SK-N-SH (cell line): ENCODE data around the gene ID1. TPM values are rescaled to one million over a fixed set of nuclear protein-coding genes. Genes with fewer than 3 reads are reported as not detected.

ENCODE experiments used
- CTCF ChIA-PET: fragments of 300-600, 350-600 bp; formaldehyde crosslinking; extraction: SDS; loops from one replicate; lab custom pipeline; 2021; lab: Yijun Ruan, JAX
- POLR2A ChIA-PET: fragments of 350-600 bp; sonication (Branson Sonifier 250); formaldehyde crosslinking; extraction: SDS; loops from one replicate; lab custom pipeline; 2020; ENCODE audit warnings: antibody characterized with exemption, inconsistent platforms; lab: Yijun Ruan, JAX
- DNase-seq: peaks from one replicate; pipeline ENCODE4 v3.0.0; 2012
- H2AFZ ChIP-seq: fragments of 200-600 bp; sonication (generic); 2 replicates; pipeline ENCODE4 v1.8.1; 2016; ENCODE audit warnings: antibody characterized with exemption, mild to moderate bottlenecking, low read depth
- H3F3A ChIP-seq: fragments of 200-600 bp; sonication (generic); replicated peaks from 2 replicates; pipeline ENCODE3; 2016; ENCODE audit warnings: antibody characterized with exemption, mild to moderate bottlenecking; ENCODE audit not compliant: insufficient read depth
- H3K27ac ChIP-seq, 2 experiments: fragments of 200-500 bp in 1 of 2; fragments of 200-600 bp in 1 of 2; sonication (Bioruptor generic) in 1 of 2; sonication (generic), shearing (Covaris generic) in 1 of 2; 2 replicates each; pipeline versions ENCODE4 v1.5.1 to v1.6.1; 2014 to 2016; ENCODE audit warnings: low read depth in 2 of 2, inconsistent platforms in 1 of 2, low read length in 1 of 2, mild to moderate bottlenecking in 1 of 2, mixed read lengths in 1 of 2
- H3K27me3 ChIP-seq: fragments of 200-600 bp; sonication (generic), shearing (Covaris generic); 2 replicates; pipeline ENCODE4 v1.6.1; 2016; ENCODE audit warnings: mixed run types; ENCODE audit not compliant: insufficient read depth
- H3K36me3 ChIP-seq, 2 experiments: fragments of 200-500 bp in 1 of 2; fragments of 200-600 bp in 1 of 2; sonication (Bioruptor generic) in 1 of 2; sonication (generic) in 1 of 2; replicated peaks in 1 of 2; 2 replicates each; pipeline versions ENCODE3 to v1.5.1; 2014 to 2016; ENCODE audit warnings: low read length in 1 of 2, mild to moderate bottlenecking in 1 of 2; ENCODE audit not compliant: insufficient read depth in 2 of 2, control insufficient read depth in 1 of 2
- H3K4me1 ChIP-seq, 2 experiments: fragments of 200-500 bp in 1 of 2; fragments of 200-600 bp in 1 of 2; sonication (Bioruptor generic) in 1 of 2; sonication (generic), shearing (Covaris generic) in 1 of 2; 2 replicates each; pipeline versions ENCODE4 v1.5.1 to v1.6.1; 2014 to 2016; ENCODE audit warnings: low read depth in 1 of 2, low read length in 1 of 2, mixed run types in 1 of 2; ENCODE audit not compliant: insufficient read depth in 2 of 2, control insufficient read depth in 1 of 2
- H3K4me2 ChIP-seq: fragments of 200-600 bp; sonication (generic), shearing (Covaris generic); 2 replicates; pipeline ENCODE4 v1.6.1; 2017; ENCODE audit warnings: mixed run types
- H3K4me3 ChIP-seq, 2 experiments: fragments of 200-500 bp in 1 of 2; fragments of 200-600 bp in 1 of 2; sonication (Bioruptor generic) in 1 of 2; sonication (generic), shearing (Covaris generic) in 1 of 2; 2 replicates each; pipeline versions ENCODE4 v1.5.1 to v1.8.1; 2014 to 2016; ENCODE audit warnings: low read depth in 2 of 2, inconsistent platforms in 1 of 2, low read length in 1 of 2, mild to moderate bottlenecking in 1 of 2, mixed read lengths in 1 of 2, moderate library complexity in 1 of 2
- H3K79me2 ChIP-seq: fragments of 200-600 bp; sonication (generic); 2 replicates; pipeline ENCODE4 v1.8.1; 2017; ENCODE audit warnings: mild to moderate bottlenecking; ENCODE audit not compliant: insufficient read depth
- H3K9ac ChIP-seq: fragments of 200-600 bp; sonication (generic); 2 replicates; pipeline ENCODE4 v1.6.1; 2017; ENCODE audit warnings: mixed run types
- H3K9me2 ChIP-seq: fragments of 200-600 bp; sonication (generic); 2 replicates; pipeline ENCODE4 v1.6.1; 2017; ENCODE audit warnings: mixed run types
- H3K9me3 ChIP-seq: fragments of 200-600 bp; sonication (generic); 2 replicates; pipeline ENCODE4 v1.6.1; 2017; ENCODE audit warnings: mixed run types, mild to moderate bottlenecking, moderate library complexity
- H4K20me1 ChIP-seq: fragments of 200-600 bp; sonication (generic); 2 replicates; pipeline ENCODE4 v1.6.1; 2017; ENCODE audit warnings: mild to moderate bottlenecking, mixed run types; ENCODE audit not compliant: insufficient read depth
- FOSL2 ChIP-seq: IDR thresholded peaks from 2 replicates; pipeline ENCODE4 v1.4.0; 2012; ENCODE audit warnings: low read depth, mild to moderate bottlenecking, moderate library complexity, borderline replicate concordance
- FOXJ3 ChIP-seq: sonication (generic); formaldehyde crosslinking; IDR thresholded peaks from 2 replicates; pipeline ENCODE4 v1.5.1; 2020; ENCODE audit warnings: mild to moderate bottlenecking, missing genetic modification reagents
- GATA2 ChIP-seq: sonication (generic); formaldehyde crosslinking; IDR thresholded peaks from 2 replicates; pipeline ENCODE4 v1.5.0; 2020; ENCODE audit warnings: mild to moderate bottlenecking, missing genetic modification reagents
- JUND ChIP-seq: IDR thresholded peaks from 2 replicates; pipeline ENCODE4 v1.4.0; 2012
- NFIC ChIP-seq: IDR thresholded peaks from 2 replicates; pipeline ENCODE4 v1.4.0; 2012; ENCODE audit warnings: borderline replicate concordance
- PBX3 ChIP-seq: IDR thresholded peaks from 2 replicates; pipeline ENCODE4; 2012
- POLR2AphosphoS5 ChIP-seq: IDR thresholded peaks from 2 replicates; pipeline ENCODE4 v1.6.1; 2012; ENCODE audit warnings: low read depth, low read length
- RCOR1 ChIP-seq: fragments of 150-350 bp; IDR thresholded peaks from 2 replicates; pipeline ENCODE4 v1.6.1; 2017; ENCODE audit warnings: antibody characterized with exemption, low read length
- RFX5 ChIP-seq: IDR thresholded peaks from 2 replicates; pipeline ENCODE4 v1.6.1; 2012; ENCODE audit warnings: mild to moderate bottlenecking, improper control_type of control experiment, low read length
- RXRA ChIP-seq: IDR thresholded peaks from 2 replicates; pipeline ENCODE4 v1.4.0; 2012; ENCODE audit warnings: low read depth, mild to moderate bottlenecking, borderline replicate concordance
- SIN3A ChIP-seq: IDR thresholded peaks from 2 replicates; pipeline ENCODE4 v1.6.1; 2012; ENCODE audit warnings: low read depth, mild to moderate bottlenecking, low read length, moderate library complexity, borderline replicate concordance
- SMC3 ChIP-seq: IDR thresholded peaks from 2 replicates; pipeline ENCODE4 v1.6.1; 2012; ENCODE audit warnings: low read depth, low read length, improper control_type of control experiment
- TCF12 ChIP-seq: IDR thresholded peaks from 2 replicates; pipeline ENCODE4 v1.4.0; 2012
- YY1 ChIP-seq: IDR thresholded peaks from 2 replicates; pipeline ENCODE4 v1.4.0; 2012; ENCODE audit warnings: low read depth, mild to moderate bottlenecking
- WGBS: methylation state at CpG from one replicate; pipeline ENCODE4 v1.1.6; 2017; ENCODE audit warnings: low lambda C conversion rate; 5-methylcytosine and 5-hydroxymethylcytosine counted together
- polyA plus RNA-seq, 3 experiments: library from polyadenylated mRNA; depleted of rRNA; stranded (reverse); fragments of >200 nt; gene quantifications; 2 replicates each; pipeline ENCODE4 v1.2.3, GENCODE V29; 2012
- TF ChIP-seq, protein P1 (sequence below): IDR thresholded peaks from 2 replicates; pipeline ENCODE4 v1.4.0; 2012; ENCODE audit warnings: low read depth, borderline replicate concordance
- TF ChIP-seq, protein P2 (sequence below): IDR thresholded peaks from 2 replicates; pipeline ENCODE4 v1.4.0; 2012; ENCODE audit warnings: low read depth, borderline replicate concordance
- TF ChIP-seq, protein P3 (sequence below): IDR thresholded peaks from 2 replicates; pipeline ENCODE4 v1.4.0; 2012; ENCODE audit warnings: low read depth

Gene ID1
- polyA plus RNA-seq, 1 of the 3 experiments (the other 2 are of a cell fraction), result 493 TPM

DNA sequence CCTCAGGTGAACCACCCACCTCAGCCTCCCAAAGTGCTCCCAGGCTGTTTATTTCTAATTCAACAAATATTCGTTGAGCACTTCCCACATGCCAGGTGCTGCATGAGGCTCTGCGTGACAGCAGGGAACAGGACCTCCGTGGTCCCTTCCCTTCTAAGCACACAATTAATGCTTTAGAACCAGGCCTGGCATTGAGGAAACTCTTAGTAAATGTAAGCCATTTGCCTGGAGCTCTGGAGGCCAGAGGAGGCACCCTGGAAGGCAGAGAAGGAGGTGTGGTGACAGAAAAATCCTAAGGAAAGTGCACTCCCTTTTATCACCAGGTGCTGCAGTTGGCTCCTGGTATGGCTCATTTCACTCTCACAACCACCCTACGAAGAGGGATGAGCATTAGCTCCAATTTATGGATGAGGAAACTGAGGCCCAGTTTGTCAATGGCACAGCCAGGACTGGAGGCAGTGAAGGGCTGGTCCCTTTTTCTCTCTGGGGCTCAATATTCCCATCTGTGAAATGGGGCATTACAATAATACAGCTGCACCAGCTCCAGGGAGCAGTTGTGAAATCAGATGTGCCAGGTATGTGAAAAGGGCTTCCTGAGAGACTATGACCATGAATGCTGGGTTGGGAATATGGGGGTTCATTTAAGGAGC lies 8.1 kb upstream of the ID1 start:
- no peak for DNase-seq
- Histone ChIP-seq H3K27ac (peak overlapping the region; percentile 31 to 91), H3K36me3 (no peaks in the 10 kb centered on the region), H4K20me1 (no peaks in the 10 kb centered on the region), H3K9ac (peak overlapping the region; percentile 31; the same call in 1 of the 2 replicates), H3K27me3 (no peaks in the 10 kb centered on the region), H3K4me3 (no peak overlapping the region), H3K9me2 (no peaks in the 10 kb centered on the region), H3K79me2 (peaks cover 3% of the 10 kb centered on the region; the same call in 1 of the 2 replicates), H3F3A (peaks cover 46% of the 10 kb centered on the region), H3K4me1 (peaks cover 6 to 10% of the 10 kb centered on the region in 2 experiments; a peak in 1 of 4 replicates), H3K4me2 (no peak overlapping the region), H3K9me3 (no peaks in the 10 kb centered on the region), H2AFZ (no peak overlapping the region)
- 64% methylated on average over 4 of the region's 4 CpGs for WGBS
- ChIA-PET CTCF (interaction anchor here (1.4 to 33.9 kb wide), 6 partner anchors 8 to 127 kb away, joined by 4 to 1802 read pairs (median 6); partner anchors contain the start of gene ID1), POLR2A (interaction anchor here (0.9 to 3.1 kb wide), 5 partner anchors 9 to 28 kb away, joined by 3 to 51 read pairs (median 15); partner anchors contain the start of gene ID1)
- TF ChIP-seq, protein P1, sequence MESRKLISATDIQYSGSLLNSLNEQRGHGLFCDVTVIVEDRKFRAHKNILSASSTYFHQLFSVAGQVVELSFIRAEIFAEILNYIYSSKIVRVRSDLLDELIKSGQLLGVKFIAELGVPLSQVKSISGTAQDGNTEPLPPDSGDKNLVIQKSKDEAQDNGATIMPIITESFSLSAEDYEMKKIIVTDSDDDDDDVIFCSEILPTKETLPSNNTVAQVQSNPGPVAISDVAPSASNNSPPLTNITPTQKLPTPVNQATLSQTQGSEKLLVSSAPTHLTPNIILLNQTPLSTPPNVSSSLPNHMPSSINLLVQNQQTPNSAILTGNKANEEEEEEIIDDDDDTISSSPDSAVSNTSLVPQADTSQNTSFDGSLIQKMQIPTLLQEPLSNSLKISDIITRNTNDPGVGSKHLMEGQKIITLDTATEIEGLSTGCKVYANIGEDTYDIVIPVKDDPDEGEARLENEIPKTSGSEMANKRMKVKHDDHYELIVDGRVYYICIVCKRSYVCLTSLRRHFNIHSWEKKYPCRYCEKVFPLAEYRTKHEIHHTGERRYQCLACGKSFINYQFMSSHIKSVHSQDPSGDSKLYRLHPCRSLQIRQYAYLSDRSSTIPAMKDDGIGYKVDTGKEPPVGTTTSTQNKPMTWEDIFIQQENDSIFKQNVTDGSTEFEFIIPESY, result no peak
- TF ChIP-seq YY1 (no peak), FOXJ3 (CRISPR knock-in tag) (no peak), SIN3A (no peak), RFX5 (no peak), FOSL2 (no peak), POLR2AphosphoS5 (no peak), RCOR1 (no peak; the same call in 1 of the 2 replicates), RXRA (no peak), JUND (no peak), TCF12 (no peak), PBX3 (no peak), SMC3 (no peak), GATA2 (CRISPR knock-in tag) (no peak), NFIC (no peak)
- TF ChIP-seq, protein P2, sequence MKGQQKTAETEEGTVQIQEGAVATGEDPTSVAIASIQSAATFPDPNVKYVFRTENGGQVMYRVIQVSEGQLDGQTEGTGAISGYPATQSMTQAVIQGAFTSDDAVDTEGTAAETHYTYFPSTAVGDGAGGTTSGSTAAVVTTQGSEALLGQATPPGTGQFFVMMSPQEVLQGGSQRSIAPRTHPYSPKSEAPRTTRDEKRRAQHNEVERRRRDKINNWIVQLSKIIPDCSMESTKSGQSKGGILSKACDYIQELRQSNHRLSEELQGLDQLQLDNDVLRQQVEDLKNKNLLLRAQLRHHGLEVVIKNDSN, result no peak
- TF ChIP-seq, protein P3, sequence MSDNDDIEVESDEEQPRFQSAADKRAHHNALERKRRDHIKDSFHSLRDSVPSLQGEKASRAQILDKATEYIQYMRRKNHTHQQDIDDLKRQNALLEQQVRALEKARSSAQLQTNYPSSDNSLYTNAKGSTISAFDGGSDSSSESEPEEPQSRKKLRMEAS, result no peak
